Measurements from ENCODE around the gene NUAK2.
A peak's percentile ranks its signal among the peaks of the same experiment; 100 is the strongest.
"Not testable (repeated sequence)": the region's sequence is repeated elsewhere in the genome, so short reads cannot be mapped to it uniquely, and the experiment has no call there.

NUAK2 gene

GRCh38 chr1:205294175-205294917, 27.2 kb downstream of the NUAK2 start:
- no peak for DNase-seq

GRCh38 chr1:205293350-205294074, 28.0 kb downstream of the NUAK2 start:
- no peak for DNase-seq

- DNase-seq: no peak
Observed at GRCh38 chr1:205291596-205291995, 29.9 kb downstream of the NUAK2 start.

- peak; percentile 90 for DNase-seq
Observed at GRCh38 chr1:205287767-205288559, 33.6 kb downstream of the NUAK2 start.

GRCh38 chr1:205287076-205287475, 34.5 kb downstream of the NUAK2 start:
- no peak for DNase-seq

GRCh38 chr1:205286335-205286950, 35.1 kb downstream of the NUAK2 start:
- peak; percentile 78 for DNase-seq

GRCh38 chr1:205285381-205286101, 36.0 kb downstream of the NUAK2 start:
- DNase-seq: peak; percentile 65

- peak; percentile 97 for DNase-seq
Observed at GRCh38 chr1:205284420-205285144, 37.0 kb downstream of the NUAK2 start.

GRCh38 chr1:205283270-205284147, 38.0 kb downstream of the NUAK2 start:
- no peak for DNase-seq

GRCh38 chr1:205280666-205281395, 40.7 kb downstream of the NUAK2 start:
- DNase-seq: not testable (repeated sequence)

- no peak for DNase-seq
Observed at GRCh38 chr1:205279986-205280385, 41.6 kb downstream of the NUAK2 start.

- DNase-seq: no peak
Observed at GRCh38 chr1:205276689-205277065, 44.9 kb downstream of the NUAK2 start.

GRCh38 chr1:205275916-205276688, 45.4 kb downstream of the NUAK2 start:
- DNase-seq: no peak

- DNase-seq: no peak
Observed at GRCh38 chr1:205275133-205275532, 46.4 kb downstream of the NUAK2 start.

- no peak for DNase-seq
Observed at GRCh38 chr1:205274041-205274691, 47.4 kb downstream of the NUAK2 start.

GRCh38 chr1:205273551-205273982, 48.0 kb downstream of the NUAK2 start:
- peak; percentile 55 for DNase-seq

GRCh38 chr1:205272536-205272935, 49.0 kb downstream of the NUAK2 start:
- DNase-seq: no peak

- DNase-seq: no peak
Observed at GRCh38 chr1:205271745-205272144, 49.8 kb downstream of the NUAK2 start.

GRCh38 chr1:205271277-205271676, 50.3 kb downstream of the NUAK2 start:
- DNase-seq: no peak

Data from NK-92 treated with Interleukin-12 subunit alpha and Interleukin-12 subunit beta, amount 100 ng/mL, for 24 hours (cell line).